K562 (cell line): ENCODE data around the gene TMEM214. TPM values are rescaled to one million over a fixed set of nuclear protein-coding genes. Genes with fewer than 3 reads are reported as not detected.

Experiments
- ARID4B ChIP-seq: sonication (generic); formaldehyde crosslinking; IDR thresholded peaks from 2 replicates; pipeline ENCODE4 v1.8.0; 2022; ENCODE audit warnings: mild to moderate bottlenecking, missing genetic modification reagents
- CBX2 ChIP-seq: fragments of 200-600 bp; sonication (generic); IDR thresholded peaks from one replicate; pipeline ENCODE4 v1.6.1; 2012; ENCODE audit warnings: mild to moderate bottlenecking, low read length, inconsistent platforms; ENCODE audit not compliant: insufficient read depth, poor library complexity, severe bottlenecking
- CC2D1A ChIP-seq: fragments of 450-650 bp; IDR thresholded peaks from 2 replicates; pipeline ENCODE4 v1.6.1; 2017; ENCODE audit warnings: mild to moderate bottlenecking
- CEBPB ChIP-seq: fragments of 450-650 bp; IDR thresholded peaks from 2 replicates; pipeline ENCODE4 v1.6.1; 2016; ENCODE audit warnings: missing genetic modification characterization, missing compliant biosample characterization
- CXXC5 ChIP-seq: fragments of 250-450 bp; sonication (Bioruptor Pico); IDR thresholded peaks from 2 replicates; pipeline ENCODE4 v1.8.0; 2022; ENCODE audit warnings: inconsistent platforms, mild to moderate bottlenecking, moderate library complexity
- DMBX1 ChIP-seq: fragments of 250-450 bp; sonication (Bioruptor Pico); IDR thresholded peaks from 2 replicates; pipeline ENCODE4 v1.8.0; 2022; ENCODE audit warnings: inconsistent platforms, mild to moderate bottlenecking, moderate library complexity, borderline replicate concordance
- ELF2 ChIP-seq: fragments of 250-450 bp; sonication (Bioruptor Pico); IDR thresholded peaks from 2 replicates; pipeline ENCODE4 v1.5.0; 2021; ENCODE audit warnings: mild to moderate bottlenecking
- FIP1L1 ChIP-seq: fragments of 200-400 bp; formaldehyde crosslinking; IDR thresholded peaks from 2 replicates; pipeline ENCODE4 v1.6.1; 2018; ENCODE audit warnings: mild to moderate bottlenecking, low read depth, low read length; ENCODE audit not compliant: poor library complexity, severe bottlenecking
- FOSL1 ChIP-seq: fragments of 200-800 bp; sonication (Bioruptor generic); conservative IDR thresholded peaks from 2 replicates; pipeline ENCODE4 v1.6.1; 2016; ENCODE audit warnings: missing genetic modification characterization, missing compliant biosample characterization
- HMGXB4 ChIP-seq: sonication (generic); formaldehyde crosslinking; IDR thresholded peaks from 2 replicates; pipeline ENCODE4 v1.8.1; 2023; ENCODE audit warnings: mild to moderate bottlenecking, missing genetic modification reagents
- HNRNPUL1 ChIP-seq: fragments of 200-400 bp; formaldehyde crosslinking; IDR thresholded peaks from 2 replicates; pipeline ENCODE4 v1.6.1; 2017; ENCODE audit warnings: low read length
- NFATC3 ChIP-seq: fragments of 450-650 bp; IDR thresholded peaks from 2 replicates; pipeline ENCODE4 v1.6.1; 2017; ENCODE audit warnings: mild to moderate bottlenecking
- NFE2L1 ChIP-seq: fragments of 450-650 bp; IDR thresholded peaks from 2 replicates; pipeline ENCODE4 v1.6.1; 2016; ENCODE audit warnings: missing genetic modification characterization, low read depth, mild to moderate bottlenecking, missing compliant biosample characterization, moderate library complexity, borderline replicate concordance
- RCOR1 ChIP-seq, 2 experiments: IDR thresholded peaks; 2 replicates each; pipeline ENCODE4 v1.6.1; 2012; ENCODE audit warnings: low read depth in 2 of 2, low read length in 2 of 2, borderline replicate concordance in 1 of 2, improper control_type of control experiment in 1 of 2
- SNAPC5 ChIP-seq: fragments of 250-450 bp; sonication (Bioruptor Pico); IDR thresholded peaks from 2 replicates; pipeline ENCODE4 v1.8.0; 2021; ENCODE audit warnings: moderate library complexity, mild to moderate bottlenecking, inconsistent platforms
- SP2 ChIP-seq: IDR thresholded peaks from 2 replicates; pipeline ENCODE4 v1.6.1; 2011; ENCODE audit warnings: mild to moderate bottlenecking, low read depth, low read length, moderate library complexity; ENCODE audit not compliant: poor library complexity, severe bottlenecking; ENCODE audit errors: extremely low read depth
- ZBTB34 ChIP-seq: fragments of 250-450 bp; sonication (Bioruptor Pico); IDR thresholded peaks from 2 replicates; pipeline ENCODE4 v1.8.0; 2021; ENCODE audit warnings: mild to moderate bottlenecking, moderate library complexity
- ZBTB9 ChIP-seq: fragments of 450-650 bp; formaldehyde crosslinking; IDR thresholded peaks from 2 replicates; pipeline ENCODE4 v1.4.0; 2020; ENCODE audit warnings: mild to moderate bottlenecking, moderate library complexity
- ZNF253 ChIP-seq: fragments of 250-450 bp; sonication (Bioruptor Pico); conservative IDR thresholded peaks from 2 replicates; pipeline ENCODE4 v1.6.1; 2021; ENCODE audit warnings: mild to moderate bottlenecking
- ZNF717 ChIP-seq: fragments of 250-450 bp; sonication (Bioruptor Pico); IDR thresholded peaks from 2 replicates; pipeline ENCODE4 v1.5.0; 2021
- polyA plus RNA-seq, 8 experiments: library from polyadenylated mRNA; depleted of rRNA in 4 of 8; stranded (reverse) in 5 of 8; unstranded in 3 of 8; fragments of >200 nt; fragmentation: Nextera tagmentation in 2 of 8; fragmentation: Illumina TruSeq in 1 of 8; extraction: Ambion mirVana in 2 of 8; extraction: Trizol in 1 of 8; gene quantifications; 2 replicates each; pipeline versions ENCODE4 v1.2.1 to v1.2.3, GENCODE V29; 2011 to 2014; ENCODE audit warnings: inconsistent platforms in 1 of 8, missing spikeins in 1 of 8
- total RNA-seq, 7 experiments: library from RNA; depleted of rRNA in 6 of 7; stranded (reverse); fragments of >200 nt in 6 of 7; fragmentation: Illumina TruSeq in 2 of 7; extraction: Trizol in 2 of 7; gene quantifications; 2 replicates each; pipeline versions ENCODE4 v1.2.1 to v1.2.3, GENCODE V29; 2011 to 2021; ENCODE audit warnings: low replicate concordance in 1 of 7

The TMEM214 gene
- total and polyA plus RNA-seq, 9 of the 15 experiments (the other 6 are each of a cell fraction or from before 2014, with no cell fraction given), result 11.4 to 81.4 (median 44.1) TPM

- no peak for TF ChIP-seq HMGXB4 (CRISPR knock-in tag)
- TF ChIP-seq FOSL1 (tag), result peak; percentile 79
- TF ChIP-seq RCOR1 (IDR thresholded peaks at IDR 0.05; ENCODE audit: borderline replicate concordance in 1 of 2, low read depth in 2 of 2, low read length in 2 of 2), result no peak
- no peak for TF ChIP-seq SNAPC5 (CRISPR knock-in tag)
- TF ChIP-seq CXXC5 (CRISPR knock-in tag), result no peak
- no peak for TF ChIP-seq ZBTB9
- TF ChIP-seq CEBPB, result no peak
- peak; percentile 66; the same call in 1 of the 2 replicates for TF ChIP-seq DMBX1 (CRISPR knock-in tag)
- TF ChIP-seq ZNF253 (CRISPR knock-in tag), result no peak
- no peak for TF ChIP-seq FIP1L1
- no peak for TF ChIP-seq CC2D1A
- TF ChIP-seq ELF2 (CRISPR knock-in tag), result no peak
- 0 out of 2 replicates have a peak, but pooled peaks have one; percentile 20 for TF ChIP-seq NFE2L1 (tag)
- TF ChIP-seq ARID4B, result no peak
- no peak for TF ChIP-seq NFATC3
- no peak for TF ChIP-seq ZBTB34 (CRISPR knock-in tag)
- no peak for TF ChIP-seq ZNF717
- TF ChIP-seq HNRNPUL1, result no peak
- no peak for TF ChIP-seq CBX2
- TF ChIP-seq SP2, result no peak
These were observed 28.9 kb upstream of the TMEM214 start (continued) for GRCh38 chr2:27003857-27004256.
